Measurements from ENCODE around the gene BLNK.
"Not testable (repeated sequence)": the region's sequence is repeated elsewhere in the genome, so short reads cannot be mapped to it uniquely, and the experiment has no call there.

- not testable (repeated sequence) for TF ChIP-seq CTCF (IDR thresholded peaks at IDR 0.05); CHD2 (IDR thresholded peaks at IDR 0.05; ENCODE audit: low read length, partially characterized antibody); MAX (IDR thresholded peaks at IDR 0.05; ENCODE audit: low read depth); POLR2AphosphoS5 (IDR thresholded peaks at IDR 0.05; ENCODE audit: low read depth, low read length); EP300 (IDR thresholded peaks at IDR 0.05; ENCODE audit: borderline replicate concordance in 1 of 2, low read depth in 1 of 2, low read length in 1 of 2); SIN3A (IDR thresholded peaks at IDR 0.05; ENCODE audit: borderline replicate concordance, low read depth, low read length); RAD21 (IDR thresholded peaks at IDR 0.05; ENCODE audit: low read length); TEAD4 (IDR thresholded peaks at IDR 0.05; ENCODE audit: borderline replicate concordance, insufficient read depth); RCOR1 (IDR thresholded peaks at IDR 0.05; ENCODE audit: low read length); SMC3 (IDR thresholded peaks at IDR 0.05; ENCODE audit: low read depth, low read length); NRF1 (IDR thresholded peaks at IDR 0.05; ENCODE audit: low read depth, low read length); TAF1 (IDR thresholded peaks at IDR 0.05; ENCODE audit: borderline replicate concordance, low read depth, low read length); USF2 (IDR thresholded peaks at IDR 0.05; ENCODE audit: borderline replicate concordance, low read depth, low read length)
These were observed 37.5 kb upstream of the BLNK start for GRCh38 chr10:96308854-96309253.

All from SK-N-SH (cell line).